Measurements from ENCODE around the gene OTX2. TPM values are rescaled to one million over a fixed set of nuclear protein-coding genes. Genes with fewer than 3 reads are reported as not detected.

The OTX2 gene
- polyA plus RNA-seq, 1 experiment: not detected

DNA sequence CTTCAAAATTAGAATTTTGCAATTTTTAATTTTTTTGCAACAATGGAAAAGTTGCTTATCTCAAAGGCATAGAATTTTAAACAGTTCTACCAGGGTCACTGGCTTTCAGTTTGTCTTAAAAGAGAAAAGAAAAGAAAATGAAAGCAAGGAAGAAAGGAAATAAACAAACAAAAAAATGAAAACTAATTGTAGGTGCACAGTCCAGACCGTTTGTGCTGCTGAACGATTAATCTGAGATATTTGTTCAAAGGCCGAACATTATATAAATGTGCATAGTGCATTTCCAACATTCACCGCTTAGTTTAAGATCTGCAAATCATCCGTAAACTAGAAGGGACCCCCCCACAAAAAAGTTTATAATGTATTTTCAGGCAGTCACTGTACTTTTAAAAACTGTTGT lies 5.5 kb upstream of the OTX2 start:
- TF ChIP-seq, protein P1, sequence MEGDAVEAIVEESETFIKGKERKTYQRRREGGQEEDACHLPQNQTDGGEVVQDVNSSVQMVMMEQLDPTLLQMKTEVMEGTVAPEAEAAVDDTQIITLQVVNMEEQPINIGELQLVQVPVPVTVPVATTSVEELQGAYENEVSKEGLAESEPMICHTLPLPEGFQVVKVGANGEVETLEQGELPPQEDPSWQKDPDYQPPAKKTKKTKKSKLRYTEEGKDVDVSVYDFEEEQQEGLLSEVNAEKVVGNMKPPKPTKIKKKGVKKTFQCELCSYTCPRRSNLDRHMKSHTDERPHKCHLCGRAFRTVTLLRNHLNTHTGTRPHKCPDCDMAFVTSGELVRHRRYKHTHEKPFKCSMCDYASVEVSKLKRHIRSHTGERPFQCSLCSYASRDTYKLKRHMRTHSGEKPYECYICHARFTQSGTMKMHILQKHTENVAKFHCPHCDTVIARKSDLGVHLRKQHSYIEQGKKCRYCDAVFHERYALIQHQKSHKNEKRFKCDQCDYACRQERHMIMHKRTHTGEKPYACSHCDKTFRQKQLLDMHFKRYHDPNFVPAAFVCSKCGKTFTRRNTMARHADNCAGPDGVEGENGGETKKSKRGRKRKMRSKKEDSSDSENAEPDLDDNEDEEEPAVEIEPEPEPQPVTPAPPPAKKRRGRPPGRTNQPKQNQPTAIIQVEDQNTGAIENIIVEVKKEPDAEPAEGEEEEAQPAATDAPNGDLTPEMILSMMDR (IDR thresholded peaks at IDR 0.05; ENCODE audit: insufficient read depth, low read depth, low read length): no peak
- POLR2A ChIA-PET: no interaction called here
- DNase-seq (ENCODE audit: low read depth): no peak
- Histone ChIP-seq H3K4me3 (ENCODE audit: low read depth, low read length) (no peak overlapping the region), H3K36me3 (ENCODE audit: control insufficient read depth, insufficient read depth, low read length) (no peaks in the 10 kb centered on the region), H3K27me3 (ENCODE audit: control insufficient read depth, insufficient read depth, low read length) (peaks cover 26% of the 10 kb centered on the region)
- CTCF ChIA-PET: no interaction called here

DNA sequence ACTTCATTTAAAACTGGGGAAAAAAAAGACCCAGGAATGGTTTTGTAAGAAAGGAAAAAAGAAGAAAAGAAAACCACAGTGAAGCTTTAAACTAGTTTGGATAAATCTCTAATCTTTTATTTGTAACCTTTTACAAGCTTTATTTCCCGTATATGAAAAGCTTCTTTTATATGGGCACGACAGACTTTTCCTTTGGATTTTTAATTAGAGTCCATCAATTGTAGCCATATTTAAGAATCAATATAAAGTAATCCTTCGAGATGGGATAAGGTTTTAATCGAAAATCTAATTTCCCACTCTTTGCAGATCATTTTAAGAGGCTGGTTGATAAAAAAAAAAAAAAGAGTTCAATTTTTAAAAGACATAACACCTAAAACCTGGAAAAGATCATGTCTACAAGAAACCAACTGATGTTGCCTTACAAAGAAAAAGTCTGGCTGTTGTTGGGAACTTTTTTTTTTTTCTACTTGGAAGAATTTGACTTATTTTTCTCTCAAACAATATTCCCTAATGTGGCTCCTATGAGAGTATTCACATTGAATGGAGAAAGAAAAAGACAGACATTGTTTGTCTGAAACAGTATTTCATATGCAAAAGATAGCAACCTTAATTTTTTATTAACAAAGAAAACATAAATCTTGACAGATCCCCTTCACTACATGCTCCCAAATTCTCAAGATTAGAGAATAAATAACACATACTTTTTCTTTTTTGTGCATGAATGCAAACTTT lies 4.9 kb upstream of the OTX2 start:
- ChIA-PET CTCF (no interaction called here), POLR2A (no interaction called here)
- TF ChIP-seq, protein P1 (IDR thresholded peaks at IDR 0.05; ENCODE audit: insufficient read depth, low read depth, low read length): no peak
- no peaks in the 10 kb centered on the region for H3K36me3 ChIP-seq (ENCODE audit: control insufficient read depth, insufficient read depth, low read length)
- no peak for DNase-seq (ENCODE audit: low read depth)
- no peak overlapping the region for H3K4me3 ChIP-seq (ENCODE audit: low read depth, low read length)
- peaks cover 30% of the 10 kb centered on the region for H3K27me3 ChIP-seq (ENCODE audit: control insufficient read depth, insufficient read depth, low read length)

DNA sequence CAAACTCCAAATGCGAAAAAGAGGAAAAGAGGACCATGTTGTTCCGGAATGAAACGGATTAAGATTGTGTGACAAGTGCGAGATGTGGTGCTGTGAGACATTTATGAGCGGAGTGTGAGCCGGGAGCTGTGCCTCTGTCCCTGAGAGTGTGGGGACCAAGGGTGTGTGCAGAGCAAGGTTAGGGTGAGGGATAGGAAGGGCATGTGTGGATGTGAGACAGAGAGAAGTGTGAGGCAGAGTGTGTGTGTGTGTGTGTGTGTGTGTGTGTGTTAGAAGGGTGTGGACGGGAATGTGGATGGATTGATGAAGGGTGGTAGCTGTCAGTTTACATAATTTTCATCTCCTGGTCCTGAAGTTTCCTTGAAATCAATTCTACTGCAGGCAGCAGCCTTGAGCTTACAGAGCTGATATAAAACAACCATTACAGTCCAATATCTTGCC lies 4.3 kb upstream of the OTX2 start:
- ChIA-PET CTCF (no interaction called here), POLR2A (no interaction called here)
- Histone ChIP-seq H3K36me3 (ENCODE audit: control insufficient read depth, insufficient read depth, low read length) (no peaks in the 10 kb centered on the region), H3K27me3 (ENCODE audit: control insufficient read depth, insufficient read depth, low read length) (peaks cover 35% of the 10 kb centered on the region), H3K4me3 (ENCODE audit: low read depth, low read length) (no peak overlapping the region)
- TF ChIP-seq, protein P1 (IDR thresholded peaks at IDR 0.05; ENCODE audit: insufficient read depth, low read depth, low read length): no peak
- DNase-seq (ENCODE audit: low read depth): no peak

DNA sequence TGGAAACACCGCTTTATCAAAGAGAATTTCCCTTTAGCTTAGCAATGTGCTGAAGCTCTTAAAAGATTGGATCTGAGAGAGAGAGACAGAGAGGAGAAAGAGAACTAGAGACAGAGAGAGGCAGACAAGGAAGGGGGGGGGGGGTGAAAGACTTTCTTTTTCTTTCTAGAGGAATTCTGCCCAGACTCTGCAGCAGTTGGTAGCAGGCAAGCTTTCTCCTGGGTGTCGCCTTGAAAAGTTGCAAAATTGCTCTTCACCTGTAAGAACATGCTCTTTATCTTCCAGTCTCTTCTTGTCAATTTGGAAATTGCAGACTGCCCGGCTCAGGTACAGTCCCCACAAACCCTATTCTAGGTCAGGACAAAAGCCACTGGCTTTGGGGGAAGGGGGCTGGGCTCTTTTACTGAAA lies 2.9 kb upstream of the OTX2 start:
- TF ChIP-seq, protein P1 (IDR thresholded peaks at IDR 0.05; ENCODE audit: insufficient read depth, low read depth, low read length): no peak
- ChIA-PET POLR2A (no interaction called here), CTCF (interaction anchor here (1.8 kb wide), 1 partner anchor 10 kb away, joined by 5 read pairs; no protein-coding TSS in a partner anchor)
- DNase-seq (ENCODE audit: low read depth): no peak
- H3K4me3 ChIP-seq (ENCODE audit: low read depth, low read length): no peak overlapping the region
- H3K36me3 ChIP-seq (ENCODE audit: control insufficient read depth, insufficient read depth, low read length): no peaks in the 10 kb centered on the region
- H3K27me3 ChIP-seq (ENCODE audit: control insufficient read depth, insufficient read depth, low read length): peaks cover 47% of the 10 kb centered on the region

DNA sequence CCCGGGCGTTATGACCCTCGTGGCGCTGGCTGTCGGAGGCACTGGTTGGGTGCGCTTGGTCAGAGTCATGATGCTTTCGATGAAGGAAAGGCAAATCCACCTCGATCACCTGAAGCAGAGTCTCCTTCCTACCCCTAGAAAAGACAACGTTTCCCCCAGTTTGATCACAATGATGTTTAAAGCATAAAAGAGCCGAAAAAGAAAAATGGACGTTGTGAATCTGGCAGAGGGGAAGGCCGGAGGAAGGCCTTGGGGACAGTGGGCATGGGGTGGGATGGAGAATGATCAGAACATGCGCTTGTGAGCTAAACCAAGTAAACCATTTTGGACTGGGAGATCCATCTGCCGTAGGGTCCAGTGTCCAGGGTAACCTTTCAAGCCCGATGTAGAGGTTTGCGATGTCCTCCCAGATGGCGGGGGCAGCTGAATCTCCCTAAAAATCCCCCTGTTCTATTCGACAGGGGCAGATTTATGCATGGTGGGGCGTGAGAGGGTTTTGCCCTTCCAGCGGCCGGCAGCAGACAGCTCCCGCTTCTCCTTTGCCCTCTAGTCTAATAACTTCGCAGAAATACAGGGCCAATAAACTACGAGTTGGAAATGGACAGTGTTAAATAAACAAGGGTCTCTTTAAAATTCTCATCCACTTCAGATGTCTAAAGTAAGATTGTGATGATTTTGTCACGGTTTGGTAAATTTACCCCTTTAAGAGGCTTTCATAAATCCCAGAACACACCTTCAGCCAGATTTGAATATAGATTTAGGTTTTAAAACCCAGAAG lies 2.3 kb upstream of the OTX2 start:
- no peak for DNase-seq (ENCODE audit: low read depth)
- ChIA-PET POLR2A (no interaction called here), CTCF (interaction anchor here (0.6 to 1.8 kb wide), 2 partner anchors 9 to 33 kb away, joined by 3 to 5 read pairs; no protein-coding TSS in a partner anchor)
- no peaks in the 10 kb centered on the region for H3K36me3 ChIP-seq (ENCODE audit: control insufficient read depth, insufficient read depth, low read length)
- TF ChIP-seq, protein P1 (IDR thresholded peaks at IDR 0.05; ENCODE audit: insufficient read depth, low read depth, low read length): no peak
- no peak overlapping the region for H3K4me3 ChIP-seq (ENCODE audit: low read depth, low read length)
- peaks cover 47% of the 10 kb centered on the region for H3K27me3 ChIP-seq (ENCODE audit: control insufficient read depth, insufficient read depth, low read length)

Data from BJ (cell line).